HG03520 (cell line): ENCODE measurements around the gene TFDP3.

Experiments
- ATAC-seq: cut with Tn5 transposase; IDR thresholded peaks from one replicate; pipeline ENCODE4 v1.9.1; 2021; ENCODE audit warnings: mild to moderate bottlenecking, moderate library complexity; ENCODE audit not compliant: unreplicated experiment

Gene TFDP3

GRCh38 chrX:133188631-133189030 lies 29.5 kb downstream of the TFDP3 start:
- ATAC-seq, result no peak

GRCh38 chrX:133185938-133186337 lies 32.2 kb downstream of the TFDP3 start:
- no peak for ATAC-seq

- ATAC-seq, result no peak
Measured at GRCh38 chrX:133185119-133185518, 33.0 kb downstream of the TFDP3 start.

GRCh38 chrX:133183806-133184205 lies 34.3 kb downstream of the TFDP3 start:
- ATAC-seq, result no peak

GRCh38 chrX:133179500-133179899 lies 38.7 kb downstream of the TFDP3 start:
- no peak for ATAC-seq

GRCh38 chrX:133177202-133177601 lies 41.0 kb downstream of the TFDP3 start:
- no peak for ATAC-seq

GRCh38 chrX:133175605-133176004 lies 42.5 kb downstream of the TFDP3 start:
- no peak for ATAC-seq

GRCh38 chrX:133175162-133175561 lies 43.0 kb downstream of the TFDP3 start:
- no peak for ATAC-seq

- peak; percentile 67 for ATAC-seq
Measured at GRCh38 chrX:133171962-133172708, 46.0 kb downstream of the TFDP3 start.
